SKM-1 (cell line): ENCODE results near the gene GLYATL1.

Experiments
- DNase-seq: peaks from one replicate; lab custom pipeline; 2025; ENCODE audit not compliant: unreplicated experiment; lab: John Stamatoyannopoulos, UW

GLYATL1 gene, protein sequence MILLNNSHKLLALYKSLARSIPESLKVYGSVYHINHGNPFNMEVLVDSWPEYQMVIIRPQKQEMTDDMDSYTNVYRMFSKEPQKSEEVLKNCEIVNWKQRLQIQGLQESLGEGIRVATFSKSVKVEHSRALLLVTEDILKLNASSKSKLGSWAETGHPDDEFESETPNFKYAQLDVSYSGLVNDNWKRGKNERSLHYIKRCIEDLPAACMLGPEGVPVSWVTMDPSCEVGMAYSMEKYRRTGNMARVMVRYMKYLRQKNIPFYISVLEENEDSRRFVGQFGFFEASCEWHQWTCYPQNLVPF

DNA sequence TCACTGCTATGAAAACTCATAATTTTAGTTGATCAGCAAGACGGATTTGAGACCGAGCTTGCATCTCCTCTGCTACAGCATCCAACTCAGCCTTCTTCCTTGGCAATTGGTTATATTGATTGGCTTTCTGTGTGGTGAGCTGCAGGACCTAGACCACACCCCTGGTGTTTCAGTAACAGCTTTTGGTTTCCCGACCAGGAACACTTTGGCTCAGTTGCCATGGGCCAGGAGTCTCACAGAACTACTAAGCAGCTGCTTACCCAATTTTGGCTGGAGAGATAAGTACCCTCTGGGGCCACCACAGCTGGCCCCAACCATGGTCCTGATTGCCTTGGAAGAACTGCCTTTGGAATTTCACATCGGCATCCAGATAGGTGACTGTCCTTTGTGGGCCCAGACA lies at the start of gene GLYATL1:
GLYATL1 (plus strand) TSS at position 212 of the 400 bp plus-strand sequence. CDS start 7,600 bp downstream, outside the sequence.
- no peak for DNase-seq

DNA sequence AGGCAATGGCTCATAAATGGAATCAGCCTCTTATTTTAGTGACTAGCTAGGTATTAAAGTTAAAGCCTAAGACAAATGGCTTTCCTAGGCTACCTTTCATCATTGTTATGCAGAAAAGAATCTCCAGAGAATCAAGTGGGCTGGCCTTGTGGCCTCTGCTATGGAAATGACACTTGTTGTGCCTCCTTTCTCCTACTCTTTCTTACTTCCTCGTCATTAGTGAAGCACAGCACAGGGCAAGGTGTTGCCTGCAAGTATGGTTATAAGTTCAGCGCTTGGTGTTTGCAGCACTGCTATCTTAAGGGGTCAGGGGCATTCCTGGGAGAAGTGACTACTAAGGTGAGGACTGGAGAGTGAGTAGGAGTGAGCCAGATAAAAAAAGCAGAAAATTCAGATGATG lies 45.4 kb upstream of the GLYATL1 start:
- DNase-seq, result no peak

DNA sequence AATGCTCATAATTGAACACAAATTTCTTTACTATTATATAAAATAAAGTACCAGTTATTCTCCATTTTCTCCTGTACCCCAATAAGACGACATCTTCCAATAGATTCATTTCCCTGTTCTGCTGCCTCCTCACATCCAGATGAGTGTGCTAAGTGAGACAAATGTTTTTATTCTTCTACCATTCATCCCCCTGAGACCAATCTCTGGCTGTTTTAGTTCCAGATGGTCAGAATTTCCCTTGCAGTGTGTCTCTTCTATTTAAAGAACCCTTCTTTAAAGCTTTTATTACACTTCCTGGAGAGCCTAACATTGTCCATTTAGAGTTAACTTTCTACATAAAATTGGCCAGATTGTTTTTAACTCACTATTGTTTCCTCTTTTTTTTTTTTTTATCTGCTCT lies 41.2 kb upstream of the GLYATL1 start:
- no peak for DNase-seq

DNA sequence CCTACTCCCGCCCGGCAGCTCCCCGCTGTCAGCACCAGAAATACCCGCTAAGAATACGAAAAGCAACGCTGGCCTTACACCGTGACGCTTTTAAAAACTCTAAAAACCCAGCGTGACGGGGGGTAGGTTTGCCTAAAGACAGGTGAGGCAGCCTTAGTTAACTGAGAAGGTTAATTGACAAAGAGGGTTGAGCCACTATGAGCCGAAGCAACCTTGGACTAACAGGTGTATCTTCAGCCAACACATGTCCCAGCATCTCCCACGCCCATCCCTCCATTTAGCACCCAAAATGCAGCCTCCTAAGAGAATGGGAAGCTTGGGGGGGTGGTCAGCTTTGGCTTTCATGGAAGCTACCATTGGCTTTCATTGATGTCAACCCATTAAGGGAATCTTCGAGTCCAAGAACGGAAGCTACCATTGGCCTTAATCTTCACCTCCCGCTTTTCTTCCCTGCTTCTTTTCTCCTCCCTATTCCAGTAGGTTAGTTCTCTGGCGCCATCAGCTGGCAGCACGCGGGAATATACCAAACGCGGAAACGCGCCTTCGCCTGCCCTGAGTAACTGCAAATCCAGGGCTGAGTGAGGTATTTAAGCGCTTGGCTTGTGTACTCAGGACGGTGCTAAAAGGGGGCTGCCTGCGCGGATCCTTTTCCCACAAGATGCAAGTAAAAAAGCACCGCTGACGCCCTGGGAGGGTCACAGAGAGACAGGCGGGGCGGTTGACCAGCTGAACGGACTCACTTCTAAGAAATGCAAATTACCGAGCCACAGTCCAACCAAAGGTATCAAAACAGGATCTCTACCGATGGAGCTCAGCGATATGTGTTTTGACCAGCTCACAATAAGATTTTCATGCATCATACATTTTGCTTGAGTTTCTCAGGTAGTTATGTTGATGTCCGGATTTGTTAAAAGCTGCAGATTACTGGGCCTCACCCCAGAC lies 38.5 kb upstream of the GLYATL1 start:
- no peak for DNase-seq

DNA sequence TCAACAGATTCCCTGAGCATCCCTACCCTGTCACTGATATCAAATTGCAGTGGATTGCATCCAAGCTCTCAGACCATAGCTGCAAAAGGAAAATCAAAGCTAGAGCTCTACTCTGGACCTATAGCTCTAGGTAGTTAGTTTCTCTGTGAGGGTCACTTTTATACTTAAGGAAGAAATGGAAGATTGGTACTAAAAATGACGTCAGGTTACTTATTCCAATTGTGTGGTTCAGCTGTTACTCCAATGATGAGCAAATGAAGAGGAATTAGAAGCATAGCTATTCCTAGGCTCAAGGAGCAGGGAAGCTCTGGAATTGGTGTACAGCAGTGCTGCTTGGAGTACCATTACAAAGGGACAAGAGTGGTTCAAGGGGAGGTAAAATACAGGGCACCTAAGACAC lies 36.4 kb upstream of the GLYATL1 start:
- DNase-seq, result no peak

DNA sequence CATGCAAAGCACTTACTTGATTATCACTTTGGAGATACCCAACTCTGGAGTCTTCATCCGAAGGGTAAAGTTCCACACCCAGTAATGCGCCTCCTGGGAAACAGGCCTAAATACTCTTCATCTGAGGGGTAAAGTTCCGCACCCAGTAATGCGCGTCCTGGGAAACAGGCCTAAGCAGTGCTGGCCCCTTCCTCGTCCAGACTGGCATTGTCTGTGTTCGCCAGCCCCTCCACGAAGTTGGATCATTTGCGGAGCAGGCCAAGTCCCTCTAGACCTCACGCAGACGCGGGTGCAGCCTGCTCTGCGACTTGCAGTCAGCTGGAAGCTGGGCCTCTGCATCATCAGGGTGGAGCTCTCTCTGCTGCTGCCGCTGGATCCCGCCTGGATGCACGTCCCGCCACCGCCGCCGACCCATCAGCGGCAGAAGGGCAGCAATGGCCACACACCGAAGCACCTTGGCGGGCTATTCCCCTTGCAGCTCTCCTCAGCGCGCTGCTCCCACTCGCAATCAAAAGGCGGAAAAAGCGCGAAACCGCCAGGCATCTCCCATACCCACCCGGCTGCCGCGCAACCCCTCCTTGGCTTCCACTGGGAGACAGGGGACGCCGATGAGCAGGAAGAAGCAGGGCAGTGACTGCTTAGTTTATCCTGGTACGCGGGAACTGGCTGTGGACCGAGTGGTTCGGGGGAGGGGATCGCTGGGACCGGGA lies 34.1 kb upstream of the GLYATL1 start:
- DNase-seq, result no peak

DNA sequence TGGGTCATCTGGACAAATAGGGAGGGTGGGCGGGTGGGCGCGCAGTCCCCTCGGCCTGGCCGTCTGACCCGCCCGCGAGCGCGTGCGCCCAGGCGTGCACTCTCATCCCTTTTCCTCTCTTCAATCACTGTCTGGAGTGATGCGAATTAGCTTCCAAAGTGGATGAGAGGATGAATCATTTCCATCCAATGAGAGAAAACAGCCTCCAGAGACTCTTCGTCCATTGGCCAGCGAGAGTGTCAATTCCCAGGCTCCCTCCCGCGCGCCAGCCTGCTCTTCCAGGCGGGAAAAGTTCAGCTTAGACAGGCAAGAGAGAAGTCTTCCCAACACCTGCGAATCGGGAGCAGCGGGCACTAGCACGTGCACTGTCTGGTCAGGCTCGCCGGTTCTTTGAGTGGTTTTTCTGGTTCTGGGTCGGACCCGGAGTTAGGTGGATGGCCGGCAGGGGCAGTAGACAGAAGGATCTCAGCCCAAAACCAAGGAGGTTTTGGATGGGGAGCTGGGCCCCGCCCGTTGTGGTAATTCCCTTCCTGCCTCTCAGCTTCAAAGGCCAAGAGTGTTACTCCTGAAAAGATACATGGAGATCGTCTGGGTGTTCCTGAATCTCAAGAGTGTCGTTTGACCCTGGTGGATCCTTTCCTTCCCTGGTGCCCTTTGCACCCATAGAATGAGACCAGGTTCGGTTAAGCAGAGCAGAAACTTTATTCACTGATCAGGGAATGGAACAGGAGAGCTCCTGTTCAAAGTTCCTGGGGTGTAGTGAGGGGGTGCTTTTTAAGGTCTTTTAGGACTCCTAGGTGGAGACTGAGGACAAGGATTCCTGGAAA lies 33.4 kb upstream of the GLYATL1 start:
- no peak for DNase-seq

DNA sequence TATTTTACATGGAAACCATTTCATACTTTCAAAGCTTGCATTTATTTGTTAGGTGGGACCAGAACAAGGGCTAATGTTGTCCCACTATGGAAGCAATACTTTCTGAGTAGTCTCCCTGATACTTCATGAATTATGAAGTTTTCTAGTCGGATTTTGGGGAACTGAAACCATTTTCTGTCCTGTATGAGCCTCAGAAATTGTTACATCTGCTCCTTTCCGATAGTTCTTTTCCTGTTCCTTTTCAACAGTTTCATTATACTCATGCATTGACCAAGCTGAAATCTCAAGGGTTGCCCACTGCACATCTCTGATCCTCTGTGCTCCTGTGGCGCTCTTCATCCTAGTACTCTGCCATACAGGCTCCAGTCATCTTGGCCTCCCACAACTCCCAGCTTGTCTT lies 31.5 kb upstream of the GLYATL1 start:
- peak; percentile 32 for DNase-seq

DNA sequence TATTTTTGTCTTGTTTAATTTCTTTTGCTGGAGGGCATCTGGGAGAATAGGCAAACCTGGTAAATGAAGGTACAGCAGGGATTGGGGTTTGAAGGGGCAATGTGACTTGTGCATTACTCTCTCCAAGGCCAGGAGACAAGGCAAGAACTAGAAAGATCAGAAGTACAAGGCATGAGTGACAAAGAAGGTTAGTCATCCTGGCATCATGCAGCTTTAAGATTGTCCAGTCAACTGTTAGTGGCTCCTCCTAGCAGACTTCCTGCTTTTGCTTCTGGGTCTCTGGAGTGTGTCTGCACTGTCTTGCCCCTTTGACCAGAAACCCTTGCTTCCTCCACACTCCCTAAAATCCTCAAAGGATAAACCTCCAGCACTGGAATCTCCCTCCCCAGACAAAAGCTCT lies 27.2 kb upstream of the GLYATL1 start:
- DNase-seq, result no peak

DNA sequence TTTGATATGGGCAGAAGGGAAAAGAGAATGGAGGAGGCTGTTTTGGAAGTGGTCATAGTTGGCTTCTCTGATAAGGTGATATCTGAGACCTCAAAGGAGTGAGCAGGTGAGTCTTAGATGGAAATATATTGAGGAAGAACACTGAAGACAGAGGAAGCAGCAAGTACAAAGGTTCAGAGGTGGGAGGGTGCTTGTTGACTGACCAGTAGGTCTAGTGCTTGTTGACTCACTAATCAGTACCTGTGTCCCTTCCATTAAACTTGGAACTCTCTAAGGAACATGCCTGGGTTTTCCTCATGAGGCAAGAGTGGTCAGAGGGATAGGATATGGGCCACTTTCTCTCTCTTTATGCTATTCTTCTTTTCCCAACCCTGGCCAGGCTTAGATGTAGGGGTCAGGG lies 25.6 kb upstream of the GLYATL1 start:
- no peak for DNase-seq

DNA sequence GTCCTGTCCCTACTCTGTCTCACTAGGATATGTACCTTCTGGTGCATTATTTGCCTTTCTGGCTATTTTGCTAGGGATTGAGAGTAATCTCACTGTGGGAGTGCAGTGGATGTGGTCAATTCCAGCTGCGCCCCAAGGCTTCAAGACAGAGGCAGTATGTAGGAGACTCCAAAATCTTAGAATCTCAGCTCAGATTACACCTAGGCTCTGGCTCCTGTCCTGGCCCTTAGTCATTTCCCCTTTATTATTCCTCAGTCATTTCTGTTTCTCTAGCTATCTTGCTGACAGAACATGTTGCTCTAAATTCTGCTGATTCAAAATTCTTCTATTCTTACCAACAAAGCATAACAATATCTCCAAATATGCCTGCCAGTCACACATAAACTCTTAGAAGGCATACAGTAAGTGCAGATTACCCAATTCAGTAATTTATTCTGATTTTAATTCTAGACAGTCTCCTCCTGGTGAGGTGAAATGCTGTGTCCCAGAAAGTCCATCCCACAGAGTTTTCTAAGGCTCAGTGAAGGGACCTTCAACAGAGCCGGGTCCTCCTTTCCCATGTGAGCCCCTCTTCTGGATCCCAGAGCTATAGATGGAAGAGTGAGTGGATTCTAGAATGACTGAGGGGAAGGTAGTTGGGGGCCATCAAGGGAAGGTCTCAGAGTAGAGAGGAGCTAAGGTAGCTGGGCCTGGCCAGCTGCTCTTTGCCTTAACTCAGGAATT lies 24.3 kb upstream of the GLYATL1 start:
- DNase-seq, result no peak

DNA sequence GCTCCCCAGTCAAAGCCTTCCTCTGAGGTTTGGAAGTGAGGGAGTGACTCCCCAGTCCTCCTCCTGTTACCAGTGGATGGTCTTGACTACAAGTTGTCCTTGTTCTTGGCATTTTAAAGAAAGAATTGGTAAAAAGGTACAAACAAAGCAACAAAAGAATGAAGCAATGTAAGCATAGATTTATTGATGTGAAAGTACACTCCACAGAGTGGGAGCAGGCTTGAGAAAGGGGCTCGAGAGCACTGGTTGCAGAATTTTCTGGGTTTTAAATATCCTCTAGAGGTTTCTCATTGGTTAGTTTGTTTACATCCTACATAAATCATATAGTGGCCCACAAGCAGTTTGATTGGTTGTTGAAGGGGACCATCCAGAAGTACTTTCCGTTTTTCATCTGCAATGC lies 22.7 kb upstream of the GLYATL1 start:
- DNase-seq, result no peak

DNA sequence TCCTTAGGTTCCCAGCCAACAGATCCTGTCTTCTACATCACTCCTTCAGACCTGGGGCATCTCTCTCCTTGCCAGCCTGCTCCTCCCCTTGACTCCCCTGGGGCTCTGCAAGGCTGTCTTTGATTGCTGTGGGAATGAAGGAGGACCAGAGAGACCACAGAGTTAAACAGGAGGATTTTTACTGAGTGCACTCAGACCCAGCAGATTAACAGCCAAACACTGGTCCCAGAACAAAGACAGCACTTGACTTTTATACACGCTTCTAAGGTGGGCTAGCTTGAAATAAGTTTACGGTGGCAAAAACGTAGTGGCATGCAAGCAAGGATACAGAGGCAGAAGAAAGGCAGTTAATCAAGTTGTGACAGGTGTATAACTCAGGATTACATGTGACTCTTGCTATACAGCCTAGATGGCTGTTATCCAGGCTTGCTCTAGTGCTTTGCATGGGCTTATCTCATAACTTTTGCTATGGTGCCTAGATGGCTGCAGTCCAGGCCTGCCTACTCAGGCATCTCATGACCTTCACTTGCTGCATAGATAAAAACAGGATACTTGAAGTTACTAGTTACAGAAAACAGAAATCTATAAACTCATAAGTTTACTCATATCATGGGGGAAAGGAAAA lies 22.0 kb upstream of the GLYATL1 start:
- DNase-seq, result no peak

DNA sequence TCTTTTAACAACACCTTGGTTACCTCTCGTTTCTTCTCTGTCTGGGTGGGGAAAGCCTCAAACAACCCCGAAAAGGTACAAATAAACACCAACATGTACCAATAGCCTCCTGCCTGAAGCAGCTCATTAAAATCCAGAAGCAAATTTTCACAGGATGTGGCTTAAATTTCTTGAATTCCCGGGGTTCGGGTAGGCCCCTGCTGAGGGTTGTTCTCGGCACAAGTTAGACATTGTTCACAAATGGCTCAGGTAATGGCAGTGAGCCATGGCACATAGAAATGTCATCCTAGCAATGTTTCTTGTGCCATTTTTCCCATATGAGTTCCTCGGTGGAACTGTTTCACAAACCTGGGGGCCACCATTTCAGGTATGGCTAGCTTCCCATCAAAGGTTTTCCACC lies 19.7 kb upstream of the GLYATL1 start:
- no peak for DNase-seq

DNA sequence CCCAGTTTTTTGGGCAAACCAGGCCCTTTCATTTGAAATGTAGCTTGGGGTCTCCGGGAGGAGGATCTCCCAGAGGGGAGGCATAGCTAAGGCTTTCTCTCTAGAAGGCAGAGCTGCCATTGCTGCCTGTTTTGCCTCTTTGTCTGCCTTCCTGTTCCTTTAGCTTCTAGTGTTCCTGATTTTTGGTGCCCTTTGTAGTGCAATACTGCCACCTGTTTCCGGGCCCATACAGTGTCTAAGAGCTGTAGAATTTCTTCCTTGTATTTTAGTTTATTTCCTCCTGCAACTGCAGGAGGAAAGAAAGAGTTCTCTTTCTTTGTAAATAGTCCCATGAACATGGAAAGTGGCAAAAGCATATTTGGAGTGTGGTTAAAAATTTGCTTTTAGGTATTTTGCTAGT lies 19.3 kb upstream of the GLYATL1 start:
- DNase-seq, result no peak

DNA sequence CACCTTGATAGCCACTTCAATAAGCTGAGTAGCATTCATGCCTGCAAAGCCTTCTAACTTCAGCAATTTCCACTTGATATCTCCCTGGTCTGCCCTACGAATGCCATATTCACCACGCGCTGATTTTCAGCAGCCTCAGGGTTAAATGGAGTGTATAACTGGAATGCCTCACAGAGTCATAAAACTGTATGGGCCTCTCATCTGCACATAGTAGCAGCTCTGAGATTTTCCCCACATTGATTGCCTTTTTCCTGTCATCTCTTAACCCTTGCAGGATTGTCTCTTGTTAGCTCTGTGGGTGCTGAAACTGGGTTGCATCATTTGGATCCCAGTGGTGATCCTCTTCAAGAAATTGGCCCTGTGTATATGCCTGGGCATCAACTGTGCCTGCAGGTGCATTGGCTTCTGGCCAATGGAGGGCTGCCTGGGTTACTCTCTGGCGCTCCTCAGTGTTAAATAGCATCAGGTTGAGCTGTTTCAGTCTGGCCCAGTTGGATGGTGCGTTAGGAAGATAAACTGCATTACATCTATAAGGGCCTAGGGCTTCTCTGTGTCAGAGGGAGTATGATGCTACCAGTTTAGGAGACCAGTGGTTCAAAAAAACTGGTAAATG lies 17.4 kb upstream of the GLYATL1 start:
- no peak for DNase-seq

DNA sequence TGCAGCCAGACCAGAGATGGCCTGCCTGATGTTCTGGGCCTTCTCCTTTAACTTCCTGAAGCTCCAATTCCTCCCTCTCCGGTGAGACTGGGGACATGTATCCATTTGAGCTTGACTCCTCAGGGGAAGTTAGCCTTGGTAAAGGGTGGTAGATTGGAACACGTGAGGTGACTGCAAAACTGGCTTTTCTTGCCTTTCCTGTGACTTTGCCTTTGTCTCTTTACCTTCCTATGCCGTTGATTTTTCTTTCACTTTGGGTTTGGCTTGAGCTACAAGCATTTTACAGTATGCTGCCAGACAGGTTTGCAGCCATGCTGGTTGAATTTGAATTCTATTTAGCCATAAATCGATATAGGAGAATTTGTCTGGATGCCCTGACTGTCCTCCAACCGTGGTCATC lies 16.8 kb upstream of the GLYATL1 start:
- no peak for DNase-seq

DNA sequence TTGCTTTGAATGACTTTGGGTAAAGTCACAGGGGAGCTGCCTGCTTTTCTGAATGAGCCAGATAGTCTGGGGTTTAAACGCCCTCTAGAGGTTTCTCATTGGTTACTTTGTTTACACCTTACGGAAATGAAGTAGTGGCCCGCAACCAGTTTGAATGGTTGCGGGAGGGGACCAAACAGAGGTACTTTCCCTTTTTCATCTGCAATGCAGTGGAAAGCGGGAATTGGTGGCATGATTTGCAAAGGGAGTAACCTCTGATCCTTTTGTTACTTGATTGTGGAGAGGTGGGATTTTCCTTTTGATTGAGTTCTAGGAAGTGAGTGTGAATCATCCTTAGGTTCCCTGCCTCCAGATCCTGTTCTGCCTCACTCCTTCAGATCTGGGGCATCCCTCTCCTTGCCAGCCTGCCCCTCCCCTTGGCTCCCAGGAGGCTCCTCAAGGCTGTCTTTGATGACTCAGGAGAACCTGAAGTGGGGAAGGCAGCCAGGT lies 15.9 kb upstream of the GLYATL1 start:
- DNase-seq, result no peak

DNA sequence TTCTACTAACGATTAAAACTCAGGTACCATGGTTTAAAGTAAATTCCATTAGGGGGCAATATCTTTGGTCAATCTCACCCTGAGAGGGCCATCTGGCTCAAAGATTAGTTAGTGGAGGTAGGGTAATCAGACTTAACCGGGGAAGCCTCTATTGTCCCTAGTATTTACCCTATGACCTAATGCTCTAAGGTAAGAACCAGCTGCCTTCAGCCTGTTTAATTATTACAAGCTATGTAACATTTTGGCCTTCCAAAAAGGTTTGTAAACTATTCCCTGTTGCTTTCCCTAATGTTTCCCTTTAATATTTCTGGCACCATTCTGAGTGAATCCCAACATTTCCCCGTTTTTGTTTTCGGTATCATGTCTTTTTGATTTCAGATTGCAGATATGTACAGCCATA lies 15.1 kb upstream of the GLYATL1 start:
- no peak for DNase-seq
